Ovary (tissue), 3 donors: ENCODE measurements around the gene IL10.

Experiments used
- CTCF ChIP-seq, 3 donors: fragments of 450-650 bp in 2 of 3; fragments of 200-600 bp in 1 of 3; IDR thresholded peaks; one replicate each; pipeline versions ENCODE4 v1.5.1 to v1.8.0; 2016 to 2022; ENCODE audit warnings: antibody characterized with exemption in 3 of 3, mild to moderate bottlenecking in 1 of 3
- POLR2A ChIP-seq: fragments of 450-650 bp; IDR thresholded peaks from one replicate; pipeline ENCODE4 v1.6.1; 2017; ENCODE audit warnings: antibody characterized with exemption, mild to moderate bottlenecking, moderate library complexity
- donor health status: DM: no; HTN: no; CAD: no.

GRCh38 chr1:206799311-206799710 is 27.0 kb upstream of the IL10 start:
- TF ChIP-seq CTCF (IDR thresholded peaks at IDR 0.05), result no peak
- no peak for TF ChIP-seq POLR2A
